ENCODE measurements around the gene CDH4.
"Not testable (repeated sequence)": the region's sequence is repeated elsewhere in the genome, so short reads cannot be mapped to it uniquely, and the experiment has no call there.

Gene CDH4

DNA sequence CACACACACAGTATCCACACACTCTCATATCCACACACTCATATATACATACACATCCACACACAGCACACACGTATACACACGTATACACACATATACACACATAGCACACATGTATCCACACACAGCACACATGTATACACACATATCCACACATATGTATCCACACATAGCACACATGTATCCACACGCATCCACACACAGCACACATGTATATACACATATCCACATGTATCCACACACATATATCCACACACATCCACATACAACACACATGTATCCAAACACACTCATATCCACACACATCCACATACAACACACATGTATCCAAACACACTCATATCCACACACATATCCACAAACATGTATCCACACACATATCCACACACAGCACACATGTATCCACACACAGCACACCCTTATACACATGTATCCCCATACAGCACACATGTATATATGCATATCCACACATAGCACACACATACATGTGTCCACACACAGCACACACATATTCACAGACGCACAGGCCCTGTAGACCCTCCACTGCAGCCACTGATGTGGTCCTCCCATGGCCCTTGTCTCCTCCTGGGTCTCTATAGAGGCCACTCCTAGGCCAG is 172.1 kb downstream of the CDH4 start:
- no peak for DNase-seq

DNA sequence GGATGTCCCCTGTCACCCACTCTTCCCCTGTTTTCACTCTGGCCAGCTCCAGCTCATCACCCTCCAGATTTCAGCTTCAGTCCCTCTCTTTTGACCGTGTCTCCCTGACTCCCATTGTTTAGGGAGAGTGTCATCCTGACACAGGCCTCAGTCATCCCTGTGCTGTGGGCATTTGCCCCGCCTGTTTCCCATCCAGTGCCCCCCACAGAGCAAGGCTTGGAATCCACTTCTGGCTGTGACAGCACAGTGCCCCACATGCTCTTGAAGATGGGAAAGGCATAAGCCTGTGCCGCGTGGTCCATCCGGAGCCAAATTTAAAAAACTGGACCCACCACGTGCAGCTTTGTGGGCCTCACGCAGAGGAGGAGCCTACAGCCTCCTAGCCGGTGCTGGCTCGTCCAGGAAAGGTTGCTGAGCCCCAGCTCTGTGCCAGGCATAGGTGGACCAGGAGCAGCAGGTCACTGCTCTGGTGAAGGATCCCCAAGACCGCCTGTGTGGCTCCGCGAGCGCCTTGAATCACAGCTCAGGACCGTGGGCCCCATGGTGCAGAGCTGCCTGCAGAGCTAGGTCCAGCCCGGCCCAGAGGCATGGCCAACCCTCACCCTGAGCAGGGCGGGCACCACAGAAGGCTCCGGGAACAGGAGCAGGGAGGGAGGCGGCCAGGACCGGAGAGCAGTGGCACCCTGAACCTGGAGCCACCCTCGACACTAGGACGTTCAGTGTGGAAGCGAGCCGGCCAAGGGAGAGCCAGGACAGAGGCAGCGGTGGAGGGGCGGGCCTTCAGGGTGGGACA is 172.8 kb downstream of the CDH4 start:
- DNase-seq: no peak

DNA sequence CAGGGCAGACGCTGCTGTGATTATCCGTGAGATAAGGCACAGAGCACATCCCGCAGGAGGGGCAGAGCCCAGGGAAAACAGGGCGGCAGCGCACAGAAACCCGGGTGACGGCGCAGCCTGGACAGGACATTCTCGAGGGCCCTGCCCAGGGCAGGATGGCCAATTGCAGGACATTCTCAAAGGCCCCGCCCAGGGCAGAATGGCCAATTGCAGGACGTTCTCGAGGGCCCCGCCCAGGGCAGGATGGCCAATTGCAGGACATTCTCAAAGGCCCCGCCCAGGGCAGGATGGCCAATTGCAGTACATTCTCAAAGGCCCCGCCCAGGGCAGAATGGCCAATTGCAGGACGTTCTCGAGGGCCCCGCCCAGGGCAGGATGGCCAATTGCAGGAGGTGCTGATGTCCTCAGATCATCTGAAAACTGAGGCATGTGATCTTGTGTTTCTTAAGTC is 173.5 kb downstream of the CDH4 start:
- not testable (repeated sequence) for DNase-seq

- DNase-seq: no peak
Observed at GRCh38 chr20:61426352-61426751, 174.3 kb downstream of the CDH4 start.

GRCh38 chr20:61429458-61430227 is 177.6 kb downstream of the CDH4 start:
- DNase-seq: no peak

GRCh38 chr20:61430228-61430624 is 178.2 kb downstream of the CDH4 start:
- no peak for DNase-seq

DNA sequence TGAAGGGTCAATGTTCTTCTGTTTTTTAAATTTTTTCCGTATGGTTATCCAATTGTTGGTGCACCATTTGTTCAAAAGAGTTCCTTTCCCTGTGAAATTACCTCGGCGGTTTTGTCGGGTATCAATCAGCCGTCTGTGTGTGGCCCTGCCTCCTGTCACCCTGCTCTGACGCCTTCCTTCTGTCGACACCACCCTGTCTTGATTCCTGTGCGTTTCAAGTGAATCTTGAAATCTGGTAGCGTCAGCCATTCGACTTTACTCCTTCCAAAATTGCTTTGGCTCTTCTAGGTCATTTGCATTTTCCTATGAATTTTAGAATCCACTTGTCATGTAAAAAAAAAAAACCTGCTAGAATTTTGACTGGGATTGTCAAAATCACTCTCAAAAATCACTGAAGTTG is 181.1 kb downstream of the CDH4 start:
- DNase-seq: no peak

DNA sequence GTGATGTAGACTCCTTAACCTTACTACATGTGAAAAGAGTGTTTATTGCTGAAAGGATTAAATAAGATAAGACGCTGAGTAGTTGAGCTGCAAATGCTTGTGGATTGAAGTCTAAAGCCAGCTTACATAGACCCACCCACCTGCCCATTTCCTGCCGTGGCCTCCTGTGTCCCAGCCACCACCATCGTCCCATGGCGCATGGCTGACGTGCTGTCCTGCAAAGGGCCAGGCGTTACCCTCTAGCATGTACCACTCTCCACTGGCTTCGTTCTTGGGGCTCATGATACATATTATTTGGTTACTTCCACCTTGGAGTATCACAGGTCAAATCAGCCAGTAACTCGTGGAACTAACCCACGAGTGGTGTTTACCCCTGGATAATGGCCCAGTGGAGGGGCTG is 181.8 kb downstream of the CDH4 start:
- no peak for DNase-seq

DNA sequence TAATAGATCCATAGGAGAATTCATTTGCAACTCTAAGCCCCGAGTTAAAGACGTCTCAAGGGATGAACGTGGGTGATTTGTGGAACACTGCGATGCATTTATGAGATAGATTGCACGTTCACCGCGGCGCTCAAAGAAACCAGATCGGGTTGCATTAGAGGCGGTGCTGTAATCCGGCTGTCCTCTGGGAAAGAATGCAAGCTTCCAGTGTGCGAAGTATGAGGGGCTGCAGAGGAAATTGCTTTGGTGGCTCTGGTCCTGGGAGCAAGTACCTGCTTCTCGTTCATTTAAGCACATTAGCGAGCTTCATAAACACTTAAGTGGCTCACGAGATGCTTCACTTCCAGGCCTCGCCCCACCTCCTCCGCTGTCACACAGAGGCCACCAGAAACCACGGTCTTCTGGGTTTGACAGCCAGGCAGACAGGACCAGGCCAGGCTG is 182.3 kb downstream of the CDH4 start:
- no peak for DNase-seq

- DNase-seq: no peak
Observed at GRCh38 chr20:61435184-61435822, 183.2 kb downstream of the CDH4 start.

DNA sequence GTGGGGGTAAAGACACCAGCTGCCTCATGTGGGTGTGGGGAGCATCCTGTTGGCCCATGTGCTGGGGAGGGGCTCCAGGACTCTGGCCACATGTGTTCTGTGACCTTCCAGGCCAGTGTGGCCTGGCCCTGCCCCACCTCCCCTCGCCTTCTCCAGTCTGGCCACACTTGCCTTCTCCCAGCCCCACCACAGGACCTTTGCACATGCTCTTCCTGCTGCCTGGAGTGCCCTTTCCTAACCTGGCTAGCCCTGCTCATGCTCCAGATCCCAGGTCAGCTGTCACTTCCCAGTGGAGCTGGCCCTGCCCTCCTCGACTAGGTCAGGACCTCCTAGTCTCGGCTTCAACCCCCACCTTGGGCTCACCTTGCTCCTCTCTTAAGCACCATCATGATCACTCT is 183.8 kb downstream of the CDH4 start:
- no peak for DNase-seq

DNA sequence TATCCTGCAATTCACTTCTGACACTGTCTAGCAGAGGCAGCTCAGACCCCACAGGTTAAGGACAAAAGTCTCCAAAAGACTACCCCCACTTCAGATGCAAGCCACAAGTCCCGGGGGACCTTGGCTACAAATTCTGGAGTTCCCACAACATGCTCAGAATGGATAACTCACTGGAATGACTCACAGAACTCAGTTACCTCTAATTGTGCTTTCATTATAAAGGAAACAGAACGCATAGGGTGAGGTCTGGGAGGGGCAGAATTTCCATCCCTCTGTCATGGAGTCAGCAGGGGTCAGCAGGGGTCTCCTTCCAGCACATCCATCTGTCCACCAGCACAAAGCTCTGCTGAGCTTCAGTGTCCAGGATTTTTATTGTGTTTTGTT is 184.2 kb downstream of the CDH4 start:
- DNase-seq: no peak

GRCh38 chr20:61436667-61437279 is 184.7 kb downstream of the CDH4 start:
- no peak for DNase-seq

GRCh38 chr20:61437280-61438206 is 185.5 kb downstream of the CDH4 start:
- no peak for DNase-seq

- DNase-seq: no peak
Observed at GRCh38 chr20:61438285-61438684, 186.2 kb downstream of the CDH4 start.

DNA sequence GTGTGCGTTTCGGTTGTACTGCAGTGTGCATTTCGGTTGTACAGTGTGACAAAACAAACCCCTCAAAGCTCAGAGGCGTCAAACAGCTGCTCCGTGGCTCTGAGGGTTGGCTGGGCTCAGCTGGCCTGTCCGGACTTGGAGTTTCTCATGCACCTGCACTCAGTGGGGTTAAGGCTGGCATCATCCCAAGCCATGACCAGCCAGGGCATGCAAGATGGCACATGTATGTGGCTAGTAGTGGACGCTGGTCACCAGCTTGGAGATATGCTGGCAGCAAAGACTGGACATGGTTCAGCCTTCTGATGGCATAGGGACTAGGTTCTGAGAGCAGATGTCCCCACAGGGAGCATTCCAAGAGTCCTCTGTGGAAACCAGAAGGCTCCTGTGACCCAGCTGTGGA is 187.2 kb downstream of the CDH4 start:
- DNase-seq: no peak

- no peak for DNase-seq
Observed at GRCh38 chr20:61440548-61441055, 188.5 kb downstream of the CDH4 start.

- no peak for DNase-seq
Observed at GRCh38 chr20:61441537-61441936, 189.5 kb downstream of the CDH4 start.

- DNase-seq: no peak
Observed at GRCh38 chr20:61442075-61442670, 190.1 kb downstream of the CDH4 start.

DNA sequence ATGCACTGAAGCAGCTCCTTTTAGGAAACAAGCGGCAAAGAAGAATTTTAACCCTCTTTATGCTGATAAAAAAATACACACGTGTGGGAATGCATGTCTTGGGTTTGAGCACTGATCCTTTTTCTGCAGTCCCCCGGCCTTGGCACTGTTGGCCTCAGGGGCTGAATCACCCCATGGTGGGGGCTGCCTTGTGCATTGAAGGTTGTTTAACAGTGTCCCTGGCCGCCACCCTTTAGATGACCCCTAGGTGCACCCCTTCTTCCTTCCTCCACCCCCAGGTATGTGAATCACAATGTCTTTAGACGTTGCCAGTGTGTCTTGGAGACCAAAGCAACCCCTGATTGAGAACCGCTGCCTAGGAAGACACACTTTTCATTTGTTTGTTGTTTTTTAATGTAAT is 190.7 kb downstream of the CDH4 start:
- no peak for DNase-seq
